ENCODE results near the gene CDH24. TPM values are rescaled to one million over a fixed set of nuclear protein-coding genes. Genes with fewer than 3 reads are reported as not detected.

Gene CDH24
- polyA plus RNA-seq, 1 donor from 2014 or later, result 31.7 TPM

DNA sequence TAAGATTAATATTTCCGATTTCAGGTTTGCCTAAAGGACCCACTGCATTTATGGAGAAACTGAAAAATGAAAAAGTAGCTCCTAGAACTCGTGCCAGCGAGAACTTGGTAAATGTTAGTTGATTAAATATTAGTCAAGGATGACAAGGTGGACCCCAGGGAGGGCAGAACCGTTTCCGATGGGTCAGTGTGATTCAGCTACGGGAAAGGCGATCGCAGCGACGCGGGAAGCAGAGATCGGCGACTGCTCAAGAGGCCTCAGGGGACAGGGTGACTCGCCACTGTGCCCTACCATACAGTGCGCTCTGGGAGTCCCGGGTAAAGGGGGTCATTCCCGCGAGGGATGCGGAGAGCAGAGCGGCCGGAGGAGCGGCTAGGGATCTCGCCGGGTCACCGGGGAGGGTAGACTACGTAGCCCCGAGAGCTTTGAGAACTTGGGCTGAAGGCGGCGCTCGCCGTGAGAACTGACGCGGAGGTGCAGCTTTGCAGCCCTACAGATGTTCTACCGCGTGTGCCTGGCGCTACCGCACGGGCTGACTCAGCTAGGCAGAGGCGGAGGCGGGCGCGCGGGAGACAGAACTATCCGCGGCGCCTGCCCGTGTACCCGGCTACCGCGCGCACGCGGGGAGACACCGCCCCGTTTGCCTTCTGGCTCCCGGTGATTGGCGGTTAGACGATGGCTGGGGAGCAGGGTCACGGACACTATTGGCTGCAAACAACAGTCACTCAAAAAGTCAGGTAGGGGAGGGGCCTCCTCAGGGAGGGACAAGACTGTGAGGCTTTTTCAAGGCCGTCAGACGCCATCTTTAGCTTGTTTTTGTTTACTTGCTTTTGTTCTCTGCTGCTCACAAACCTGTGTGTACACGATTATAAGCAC, 50.5 kb downstream of the CDH24 start:
- no peaks in the 10 kb centered on the region for H3K27me3 ChIP-seq (ENCODE audit: insufficient read depth, low read depth, low read length)
- peak overlapping the region; percentile 93 for H3K4me2 ChIP-seq (ENCODE audit: low read length)
- H3K9me3 ChIP-seq (ENCODE audit: low read length), result no peaks in the 10 kb centered on the region
- no peaks in the 10 kb centered on the region for H3K36me3 ChIP-seq (ENCODE audit: insufficient read depth, low read length)
- peak overlapping the region; percentile 87 for H3K4me3 ChIP-seq (ENCODE audit: low read length)
- peak overlapping the region; percentile 75 for H2AFZ ChIP-seq (ENCODE audit: low read depth, low read length)
- peaks cover 6% of the 10 kb centered on the region for H3K79me2 ChIP-seq (replicated peaks; ENCODE audit: insufficient read depth, low read length)
- H3K9ac ChIP-seq (ENCODE audit: low read length), result peak overlapping the region; percentile 85
- no peaks in the 10 kb centered on the region for H4K20me1 ChIP-seq (ENCODE audit: insufficient read depth)
- peak overlapping the region; percentile 96 for H3K27ac ChIP-seq (ENCODE audit: low read length)
- H3F3A ChIP-seq (ENCODE audit: insufficient read depth, low read length, poor library complexity, severe bottlenecking), result peaks cover 4% of the 10 kb centered on the region
- TF ChIP-seq, protein P1, sequence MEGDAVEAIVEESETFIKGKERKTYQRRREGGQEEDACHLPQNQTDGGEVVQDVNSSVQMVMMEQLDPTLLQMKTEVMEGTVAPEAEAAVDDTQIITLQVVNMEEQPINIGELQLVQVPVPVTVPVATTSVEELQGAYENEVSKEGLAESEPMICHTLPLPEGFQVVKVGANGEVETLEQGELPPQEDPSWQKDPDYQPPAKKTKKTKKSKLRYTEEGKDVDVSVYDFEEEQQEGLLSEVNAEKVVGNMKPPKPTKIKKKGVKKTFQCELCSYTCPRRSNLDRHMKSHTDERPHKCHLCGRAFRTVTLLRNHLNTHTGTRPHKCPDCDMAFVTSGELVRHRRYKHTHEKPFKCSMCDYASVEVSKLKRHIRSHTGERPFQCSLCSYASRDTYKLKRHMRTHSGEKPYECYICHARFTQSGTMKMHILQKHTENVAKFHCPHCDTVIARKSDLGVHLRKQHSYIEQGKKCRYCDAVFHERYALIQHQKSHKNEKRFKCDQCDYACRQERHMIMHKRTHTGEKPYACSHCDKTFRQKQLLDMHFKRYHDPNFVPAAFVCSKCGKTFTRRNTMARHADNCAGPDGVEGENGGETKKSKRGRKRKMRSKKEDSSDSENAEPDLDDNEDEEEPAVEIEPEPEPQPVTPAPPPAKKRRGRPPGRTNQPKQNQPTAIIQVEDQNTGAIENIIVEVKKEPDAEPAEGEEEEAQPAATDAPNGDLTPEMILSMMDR (IDR thresholded peaks at IDR 0.05; ENCODE audit: poor library complexity, severe bottlenecking), result peak; percentile 67
- peak; percentile 91 for TF ChIP-seq REST (IDR thresholded peaks at IDR 0.05; ENCODE audit: borderline replicate concordance)
- peak; percentile 92 for TF ChIP-seq POLR2AphosphoS5 (IDR thresholded peaks at IDR 0.05)
- TF ChIP-seq SMC3 (conservative IDR thresholded peaks at IDR 0.05; ENCODE audit: poor library complexity), result peak; percentile 53
- no peak for TF ChIP-seq EZH2 (IDR thresholded peaks at IDR 0.05; ENCODE audit: borderline replicate concordance, insufficient read depth, low read length, poor library complexity, severe bottlenecking)
- peak; percentile 80 for TF ChIP-seq TAF1 (IDR thresholded peaks at IDR 0.05; ENCODE audit: low read depth)
- TF ChIP-seq EP300 (conservative IDR thresholded peaks at IDR 0.05; ENCODE audit: poor library complexity, severe bottlenecking), result peak; percentile 72
- TF ChIP-seq MXI1 (conservative IDR thresholded peaks at IDR 0.05; ENCODE audit: poor library complexity, severe bottlenecking), result peak; percentile 87
- TF ChIP-seq RAD21 (conservative IDR thresholded peaks at IDR 0.05), result no peak
- H3K9me2 ChIP-seq (ENCODE audit: insufficient read depth, low read length), result no peaks in the 10 kb centered on the region

DNA sequence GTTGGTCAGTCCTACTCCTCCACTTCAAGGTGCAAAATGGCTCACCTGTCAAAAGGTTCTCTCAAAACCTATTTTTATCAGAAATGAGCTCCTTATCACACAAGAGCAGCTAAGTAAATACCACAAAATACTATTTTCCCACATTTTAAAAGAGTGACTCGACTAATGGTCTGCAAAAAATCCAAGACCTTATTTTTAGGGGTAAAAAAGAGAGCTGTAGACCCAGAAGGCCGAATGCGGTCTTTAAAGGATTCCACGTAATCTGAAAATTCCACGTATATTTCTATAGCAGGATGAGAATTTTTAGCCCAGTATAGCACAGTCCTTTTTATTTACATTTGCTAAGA, 51.2 kb downstream of the CDH24 start:
- Histone ChIP-seq H3K27me3 (ENCODE audit: insufficient read depth, low read depth, low read length) (no peaks in the 10 kb centered on the region), H3K9me2 (ENCODE audit: insufficient read depth, low read length) (no peaks in the 10 kb centered on the region), H4K20me1 (ENCODE audit: insufficient read depth) (no peaks in the 10 kb centered on the region), H2AFZ (ENCODE audit: low read depth, low read length) (no peak overlapping the region), H3K4me3 (ENCODE audit: low read length) (peak overlapping the region; percentile 87), H3F3A (ENCODE audit: insufficient read depth, low read length, poor library complexity, severe bottlenecking) (peaks cover 4% of the 10 kb centered on the region), H3K4me2 (ENCODE audit: low read length) (peak overlapping the region; percentile 93), H3K27ac (ENCODE audit: low read length) (peak overlapping the region; percentile 96), H3K36me3 (ENCODE audit: insufficient read depth, low read length) (no peaks in the 10 kb centered on the region), H3K79me2 (replicated peaks; ENCODE audit: insufficient read depth, low read length) (peaks cover 6% of the 10 kb centered on the region), H3K9me3 (ENCODE audit: low read length) (no peaks in the 10 kb centered on the region), H3K9ac (ENCODE audit: low read length) (peak overlapping the region; percentile 85)
- no peak for TF ChIP-seq POLR2AphosphoS5 (IDR thresholded peaks at IDR 0.05)
- TF ChIP-seq TAF1 (IDR thresholded peaks at IDR 0.05; ENCODE audit: low read depth), result no peak
